ENCODE data around the gene NEK6.
"Not testable (repeated sequence)": the region's sequence is repeated elsewhere in the genome, so short reads cannot be mapped to it uniquely, and the experiment has no call there.

The NEK6 gene

DNA sequence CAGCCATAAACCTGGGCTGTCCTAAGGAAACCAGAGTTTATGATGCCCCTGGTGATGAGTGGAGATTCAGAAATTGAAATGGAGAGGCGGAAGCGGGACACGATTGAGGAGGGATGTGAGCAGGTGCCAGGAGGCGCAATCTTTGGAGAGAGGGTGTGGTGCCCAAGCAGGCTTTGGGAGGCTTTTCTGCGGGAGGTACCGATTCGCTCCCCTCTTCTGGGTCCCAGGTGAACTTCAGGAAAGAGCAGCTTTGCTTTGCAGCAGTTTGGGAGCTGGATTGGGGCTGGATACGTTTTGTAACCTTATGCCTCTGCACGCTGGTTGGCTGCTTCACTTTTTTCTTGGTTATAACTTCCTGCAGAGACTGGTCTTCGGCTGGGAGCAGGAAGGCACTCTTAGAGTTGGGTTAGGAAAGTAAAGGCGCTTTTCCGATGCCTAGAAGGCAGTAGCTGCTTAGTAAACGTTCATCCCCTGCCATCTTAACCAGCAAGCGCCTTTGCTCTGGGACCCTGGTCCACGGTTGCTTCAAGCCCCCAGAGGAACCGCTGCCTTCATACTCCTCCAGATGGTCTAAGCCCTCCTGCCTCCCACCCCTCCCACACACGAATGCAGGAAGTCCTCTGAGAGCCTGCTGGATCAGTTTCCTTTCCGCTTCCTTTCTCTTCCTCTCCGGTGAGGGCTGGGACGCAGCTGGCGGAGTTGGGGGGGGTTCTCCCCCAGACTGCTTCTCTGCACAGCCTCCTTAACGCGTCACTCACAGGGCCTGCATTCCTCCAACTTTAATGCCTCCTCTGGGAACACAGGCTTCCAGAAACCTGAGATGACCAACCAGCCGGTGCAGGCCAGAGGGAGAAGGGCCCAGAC, 15.2 kb upstream of the NEK6 start:
- Histone ChIP-seq H3K9me3 (ENCODE audit: insufficient read depth, low read length, severe bottlenecking) (no peaks in the 10 kb centered on the region), H3K4me1 (ENCODE audit: insufficient read depth, low read length) (no peaks in the 10 kb centered on the region), H3K4me2 (ENCODE audit: insufficient read depth, low read length) (no peak overlapping the region), H4K20me1 (ENCODE audit: insufficient read depth, low read length) (no peaks in the 10 kb centered on the region), H3K36me3 (ENCODE audit: insufficient read depth, low read length) (no peaks in the 10 kb centered on the region), H3K27ac (ENCODE audit: low read length) (no peak overlapping the region), H3K27me3 (ENCODE audit: insufficient read depth, low read length, poor library complexity) (no peaks in the 10 kb centered on the region), H3K9ac (ENCODE audit: low read depth, low read length) (no peak overlapping the region), H3K4me3 (ENCODE audit: low read depth in 1 of 2, low read length in 2 of 2) (no peak overlapping the region), H2AFZ (ENCODE audit: low read depth, low read length) (no peak overlapping the region), H3K79me2 (ENCODE audit: insufficient read depth, low read length) (no peaks in the 10 kb centered on the region)
- ATAC-seq (ENCODE audit: insufficient read depth, low read depth): no peak
- DNase-seq: no peak
- TF ChIP-seq CTCF (IDR thresholded peaks at IDR 0.05; ENCODE audit: borderline replicate concordance, extremely low read depth, low read length, poor library complexity, severe bottlenecking): no peak
- TF ChIP-seq EZH2 (IDR thresholded peaks at IDR 0.05; ENCODE audit: borderline replicate concordance, low read depth, low read length, severe bottlenecking): no peak

- H4K20me1 ChIP-seq (ENCODE audit: insufficient read depth, low read length); H3K27me3 ChIP-seq (ENCODE audit: insufficient read depth, low read length, poor library complexity); H3K9me3 ChIP-seq (ENCODE audit: insufficient read depth, low read length, severe bottlenecking); ATAC-seq (ENCODE audit: insufficient read depth, low read depth); H3K4me1 ChIP-seq (ENCODE audit: insufficient read depth, low read length); H3K4me2 ChIP-seq (ENCODE audit: insufficient read depth, low read length); H3K4me3 ChIP-seq (ENCODE audit: low read depth in 1 of 2, low read length in 2 of 2); H2AFZ ChIP-seq (ENCODE audit: low read depth, low read length); H3K79me2 ChIP-seq (ENCODE audit: insufficient read depth, low read length); DNase-seq; H3K36me3 ChIP-seq (ENCODE audit: insufficient read depth, low read length); H3K9ac ChIP-seq (ENCODE audit: low read depth, low read length); H3K27ac ChIP-seq (ENCODE audit: low read length): not testable (repeated sequence)
These were observed 10.4 kb upstream of the NEK6 start for GRCh38 chr9:124247393-124247792.

GRCh38 chr9:124248066-124248465, 9.7 kb upstream of the NEK6 start:
- Histone ChIP-seq H3K27me3 (ENCODE audit: insufficient read depth, low read length, poor library complexity) (no peaks in the 10 kb centered on the region), H3K36me3 (ENCODE audit: insufficient read depth, low read length) (no peaks in the 10 kb centered on the region), H3K4me2 (ENCODE audit: insufficient read depth, low read length) (no peak overlapping the region), H3K9me3 (ENCODE audit: insufficient read depth, low read length, severe bottlenecking) (no peaks in the 10 kb centered on the region), H4K20me1 (ENCODE audit: insufficient read depth, low read length) (no peaks in the 10 kb centered on the region), H2AFZ (ENCODE audit: low read depth, low read length) (no peak overlapping the region), H3K79me2 (ENCODE audit: insufficient read depth, low read length) (no peaks in the 10 kb centered on the region), H3K4me1 (ENCODE audit: insufficient read depth, low read length) (no peaks in the 10 kb centered on the region), H3K4me3 (ENCODE audit: low read depth in 1 of 2, low read length in 2 of 2) (no peak overlapping the region), H3K27ac (ENCODE audit: low read length) (no peak overlapping the region), H3K9ac (ENCODE audit: low read depth, low read length) (no peak overlapping the region)
- no peak for TF ChIP-seq CTCF (IDR thresholded peaks at IDR 0.05; ENCODE audit: borderline replicate concordance, extremely low read depth, low read length, poor library complexity, severe bottlenecking)
- TF ChIP-seq EZH2 (IDR thresholded peaks at IDR 0.05; ENCODE audit: borderline replicate concordance, low read depth, low read length, severe bottlenecking): no peak
- ATAC-seq (ENCODE audit: insufficient read depth, low read depth) (no peak), DNase-seq (no peak)

DNA sequence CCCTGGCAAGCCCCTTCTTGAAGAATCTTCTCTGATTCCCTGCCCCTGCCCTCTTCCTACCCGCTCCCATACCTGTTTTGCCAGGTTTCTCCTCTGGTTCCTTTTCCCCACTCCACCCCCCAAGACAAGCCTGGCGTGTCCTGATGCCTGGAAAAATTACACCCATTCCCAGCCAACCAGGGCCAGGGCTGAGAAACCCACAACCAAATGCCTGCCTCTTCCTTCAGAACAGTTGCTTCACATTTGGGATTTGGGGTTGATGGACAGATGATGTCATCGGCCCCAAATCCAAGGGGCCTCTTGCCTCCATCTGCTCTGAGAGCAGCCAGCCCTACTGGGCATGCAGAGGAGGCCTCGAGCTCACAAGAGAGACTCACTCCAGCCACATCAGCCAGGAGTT, 8.8 kb upstream of the NEK6 start:
- H3K27ac ChIP-seq (ENCODE audit: low read length): no peak overlapping the region
- no peak overlapping the region for H2AFZ ChIP-seq (ENCODE audit: low read depth, low read length)
- no peaks in the 10 kb centered on the region for H3K9me3 ChIP-seq (ENCODE audit: insufficient read depth, low read length, severe bottlenecking)
- no peak overlapping the region for H3K4me2 ChIP-seq (ENCODE audit: insufficient read depth, low read length)
- no peaks in the 10 kb centered on the region for H3K4me1 ChIP-seq (ENCODE audit: insufficient read depth, low read length)
- TF ChIP-seq EZH2 (IDR thresholded peaks at IDR 0.05; ENCODE audit: borderline replicate concordance, low read depth, low read length, severe bottlenecking) (no peak), CTCF (IDR thresholded peaks at IDR 0.05; ENCODE audit: borderline replicate concordance, extremely low read depth, low read length, poor library complexity, severe bottlenecking) (no peak)
- H3K27me3 ChIP-seq (ENCODE audit: insufficient read depth, low read length, poor library complexity): no peaks in the 10 kb centered on the region
- H4K20me1 ChIP-seq (ENCODE audit: insufficient read depth, low read length): no peaks in the 10 kb centered on the region
- no peak overlapping the region for H3K9ac ChIP-seq (ENCODE audit: low read depth, low read length)
- no peaks in the 10 kb centered on the region for H3K79me2 ChIP-seq (ENCODE audit: insufficient read depth, low read length)
- DNase-seq (no peak), ATAC-seq (ENCODE audit: insufficient read depth, low read depth) (no peak)
- no peaks in the 10 kb centered on the region for H3K36me3 ChIP-seq (ENCODE audit: insufficient read depth, low read length)
- H3K4me3 ChIP-seq (ENCODE audit: low read depth in 1 of 2, low read length in 2 of 2): no peak overlapping the region
